BE2C (cell line): ENCODE data around the gene TRIM17.

Experiments used
- DNase-seq: peaks from one replicate; pipeline ENCODE4 v3.0.0-alpha.2; 2020
- H3K27me3 ChIP-seq: fragments of 250-450 bp; sonication (Bioruptor Pico); 2 replicates; pipeline ENCODE4 v1.5.1; 2020; ENCODE audit warnings: mild to moderate bottlenecking
- H3K36me3 ChIP-seq: fragments of 250-450 bp; sonication (Bioruptor Pico); 2 replicates; pipeline ENCODE4 v1.5.1; 2020; ENCODE audit warnings: mild to moderate bottlenecking
- H3K4me1 ChIP-seq: fragments of 250-450 bp; sonication (Bioruptor Pico); 2 replicates; pipeline ENCODE4 v1.5.1; 2020
- H3K4me3 ChIP-seq: 2 replicates; pipeline ENCODE4 v1.5.1; 2011; ENCODE audit warnings: low read depth, low read length
- H3K9me3 ChIP-seq: fragments of 250-450 bp; sonication (Bioruptor Pico); 2 replicates; pipeline ENCODE4 v1.5.1; 2020
- CTCF ChIP-seq: IDR thresholded peaks from 2 replicates; pipeline ENCODE4 v1.5.1; 2012; ENCODE audit warnings: mild to moderate bottlenecking, low read depth, low read length

Gene TRIM17

GRCh38 chr1:228405200-228405978, 11.3 kb downstream of the TRIM17 start:
- Histone ChIP-seq H3K36me3 (peaks cover 32% of the 10 kb centered on the region), H3K27me3 (no peaks in the 10 kb centered on the region), H3K9me3 (no peaks in the 10 kb centered on the region), H3K4me1 (peaks cover 2% of the 10 kb centered on the region), H3K4me3 (peak overlapping the region; percentile 86)
- no peak for TF ChIP-seq CTCF
- DNase-seq: no peak

GRCh38 chr1:228404107-228404720, 12.4 kb downstream of the TRIM17 start:
- DNase-seq: no peak
- peak overlapping the region; percentile 86; the same call in 1 of the 2 replicates for H3K4me3 ChIP-seq
- no peaks in the 10 kb centered on the region for H3K27me3 ChIP-seq
- H3K9me3 ChIP-seq: no peaks in the 10 kb centered on the region
- peaks cover 2% of the 10 kb centered on the region for H3K4me1 ChIP-seq
- H3K36me3 ChIP-seq: peaks cover 35% of the 10 kb centered on the region
- TF ChIP-seq CTCF: no peak

GRCh38 chr1:228403231-228403631, 13.4 kb downstream of the TRIM17 start:
- H3K4me1 ChIP-seq: peaks cover 2% of the 10 kb centered on the region
- no peaks in the 10 kb centered on the region for H3K9me3 ChIP-seq
- no peak overlapping the region for H3K4me3 ChIP-seq
- no peak for TF ChIP-seq CTCF
- peaks cover 35% of the 10 kb centered on the region for H3K36me3 ChIP-seq
- no peaks in the 10 kb centered on the region for H3K27me3 ChIP-seq
- DNase-seq: no peak

DNA sequence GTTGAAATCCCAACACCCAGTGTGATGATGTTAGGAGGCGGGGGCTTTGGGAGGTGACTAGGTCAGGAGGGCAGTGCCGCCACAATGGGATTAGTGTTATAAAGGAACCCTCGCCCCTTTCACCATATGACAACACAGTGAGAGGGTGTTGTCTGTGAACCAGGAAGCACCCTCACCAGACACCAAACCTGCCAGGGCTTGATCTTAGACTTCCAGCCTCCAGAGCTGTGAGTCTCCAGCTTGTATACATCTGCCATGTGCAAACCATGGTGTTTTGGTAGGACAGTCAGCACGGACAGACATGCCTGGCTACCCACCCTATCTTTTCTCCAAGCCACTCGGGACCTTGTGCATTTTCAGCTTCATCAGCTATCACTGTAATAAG, 14.0 kb downstream of the TRIM17 start:
- H3K27me3 ChIP-seq: no peaks in the 10 kb centered on the region
- H3K4me3 ChIP-seq: no peak overlapping the region
- DNase-seq: no peak
- H3K4me1 ChIP-seq: peaks cover 2% of the 10 kb centered on the region
- H3K36me3 ChIP-seq: peaks cover 35% of the 10 kb centered on the region
- H3K9me3 ChIP-seq: no peaks in the 10 kb centered on the region
- no peak for TF ChIP-seq CTCF

DNA sequence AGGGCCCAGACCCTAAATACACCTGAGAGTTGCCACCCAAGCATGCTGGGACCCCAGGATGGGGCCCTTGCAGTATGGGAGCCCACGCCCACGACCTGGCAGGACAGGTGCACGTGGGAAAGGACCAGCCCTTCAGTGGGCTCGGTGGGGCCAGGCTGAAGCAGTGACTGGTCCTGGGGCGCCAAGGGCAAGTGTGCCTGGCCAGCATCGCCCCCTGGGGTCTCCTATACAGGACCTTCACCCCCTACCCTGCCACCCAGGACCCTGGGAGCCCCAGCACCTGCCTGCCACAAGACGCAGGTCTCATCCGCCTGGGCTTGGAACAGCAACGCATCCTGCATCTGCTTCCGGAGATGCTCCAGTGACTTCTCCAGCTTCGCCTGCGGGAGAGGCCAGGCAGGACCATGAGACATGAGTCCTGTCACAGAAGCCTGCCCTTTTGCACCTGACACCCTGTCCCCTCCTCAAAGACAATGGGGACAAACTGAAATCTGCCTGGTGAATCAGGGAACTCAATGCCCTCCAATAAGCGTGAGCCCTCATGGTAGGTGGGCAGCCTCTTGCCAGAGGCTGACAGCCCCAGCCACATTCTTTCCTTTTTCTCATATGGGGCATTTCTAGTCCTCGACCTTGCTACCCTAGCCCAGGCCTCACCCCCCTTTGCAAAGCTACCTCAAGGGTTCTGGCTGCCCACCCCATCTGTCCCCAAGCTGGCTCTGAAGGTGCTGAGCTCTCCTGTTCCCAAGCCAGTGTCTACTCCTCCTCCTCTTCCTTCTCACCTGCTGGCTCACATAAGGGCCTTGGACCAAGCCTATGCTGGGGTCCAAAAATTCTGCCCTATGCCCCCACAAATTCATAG, 14.7 kb downstream of the TRIM17 start:
- H3K4me3 ChIP-seq: no peak overlapping the region
- H3K27me3 ChIP-seq: no peaks in the 10 kb centered on the region
- H3K9me3 ChIP-seq: no peaks in the 10 kb centered on the region
- peaks cover 35% of the 10 kb centered on the region for H3K36me3 ChIP-seq
- peaks cover 2% of the 10 kb centered on the region for H3K4me1 ChIP-seq
- no peak for TF ChIP-seq CTCF
- no peak for DNase-seq
